ENCODE measurements around the gene SEC14L2. TPM values are rescaled to one million over a fixed set of nuclear protein-coding genes. Genes with fewer than 3 reads are reported as not detected.

The SEC14L2 gene
- total RNA-seq, 1 experiment from 2014 or later: 8.2 TPM

DNA sequence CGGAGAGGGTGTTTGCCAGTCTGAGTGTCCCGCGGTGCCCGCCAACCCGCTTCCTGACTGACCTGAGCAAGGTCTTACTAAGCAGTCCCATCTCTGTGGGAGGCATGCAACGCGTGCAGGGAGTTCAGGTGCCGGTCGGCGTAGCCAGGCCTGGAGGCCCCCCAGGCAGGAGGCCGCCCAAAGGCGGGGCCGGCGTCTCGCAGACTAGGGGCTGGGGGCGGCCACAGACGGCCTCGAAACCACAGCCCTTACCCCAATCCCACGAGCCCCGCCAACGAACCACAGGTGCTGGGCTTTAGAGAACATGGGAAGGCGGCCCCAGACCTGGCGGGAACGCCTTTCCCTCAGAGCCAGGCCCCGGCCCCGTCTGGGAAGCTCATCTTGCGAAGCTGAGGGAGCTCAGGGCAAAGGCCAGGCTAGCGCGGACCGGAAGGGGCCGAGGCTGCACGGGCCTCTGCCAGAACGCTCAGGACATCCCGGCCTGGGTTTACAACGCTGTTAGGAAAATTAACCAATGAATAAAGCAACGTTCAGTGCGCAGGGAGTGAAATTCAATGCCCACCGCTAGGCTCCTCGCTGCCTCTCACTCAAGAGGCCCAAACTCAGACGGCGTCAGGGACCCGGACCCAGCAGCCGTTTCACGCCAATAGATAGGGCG is 26.6 kb downstream of the SEC14L2 start:
- Histone ChIP-seq H3K27me3 (ENCODE audit: insufficient read depth, low read length) (no peaks in the 10 kb centered on the region), H3K14ac (ENCODE audit: insufficient read depth, low read length) (peak overlapping the region; percentile 85), H4K8ac (replicated peaks; ENCODE audit: insufficient read length, low read depth, low read length) (no peak overlapping the region), H3K18ac (ENCODE audit: insufficient read length, low read depth, low read length) (peak overlapping the region; percentile 62), H2BK120ac (ENCODE audit: low read depth, low read length, poor library complexity, severe bottlenecking) (no peak overlapping the region), H3T11ph (ENCODE audit: low read length) (no peak overlapping the region), H3K9ac (ENCODE audit: extremely low read depth, insufficient read length, low read length) (peak overlapping the region; percentile 67), H3K79me2 (ENCODE audit: insufficient read depth, low read length) (no peaks in the 10 kb centered on the region; the same call in 1 of the 2 replicates), H4K20me1 (ENCODE audit: control insufficient read depth, insufficient read depth, insufficient read length) (no peaks in the 10 kb centered on the region), H3K27ac (ENCODE audit: insufficient read length, low read depth, low read length) (peak overlapping the region; percentile 29), H3K4ac (ENCODE audit: low read depth, low read length) (no peak overlapping the region), H2BK12ac (ENCODE audit: insufficient read length, low read depth, low read length) (no peak overlapping the region), H3K4me1 (ENCODE audit: insufficient read depth, low read length) (peaks cover 7% of the 10 kb centered on the region; the same call in 1 of the 2 replicates), H4K91ac (ENCODE audit: insufficient read length, low read depth, low read length) (peak overlapping the region; percentile 15), H2BK20ac (ENCODE audit: low read depth, low read length, poor library complexity, severe bottlenecking) (no peak overlapping the region), H2AK5ac (ENCODE audit: insufficient read length, low read length) (no peak overlapping the region), H3K9me3 (ENCODE audit: control insufficient read depth, low read depth, low read length) (no peaks in the 10 kb centered on the region), H2BK5ac (ENCODE audit: insufficient read length, low read length) (no peak overlapping the region), H2BK15ac (ENCODE audit: low read depth, low read length) (no peak overlapping the region), H3K23ac (ENCODE audit: insufficient read length, low read depth, low read length) (no peak overlapping the region), H3K4me2 (ENCODE audit: insufficient read depth, insufficient read length, low read length) (peak overlapping the region; percentile 83), H4K5ac (ENCODE audit: insufficient read length, low read depth, low read length) (no peak overlapping the region), H2AFZ (ENCODE audit: low read length) (no peak overlapping the region), H3K56ac (ENCODE audit: insufficient read length, low read depth, low read length) (no peak overlapping the region), H3K23me2 (ENCODE audit: insufficient read length, low read depth, low read length, poor library complexity, severe bottlenecking) (peaks cover 21% of the 10 kb centered on the region), H3K79me1 (ENCODE audit: insufficient read depth, low read depth, low read length, poor library complexity, severe bottlenecking) (no peaks in the 10 kb centered on the region)
- H3K4me1 Mint-ChIP-seq: peaks cover 31 to 37% of the 10 kb centered on the region in 2 experiments
- H3K27ac Mint-ChIP-seq: peak overlapping the region; percentile 96 to 98 (median 98)
- peak overlapping the region; percentile 87 to 93 for H3K4me3 Mint-ChIP-seq
- no CpG with 5 or more reads among the region's 45 CpGs for WGBS (ENCODE audit: extremely low coverage, insufficient read length, low lambda C conversion rate)
- peaks cover 12 to 44% (median 43%) of the 10 kb centered on the region in 3 experiments for H3K36me3 Mint-ChIP-seq (ENCODE audit: insufficient read depth in 1 of 3, low read depth in 3 of 3)
- TF ChIP-seq, protein P1, sequence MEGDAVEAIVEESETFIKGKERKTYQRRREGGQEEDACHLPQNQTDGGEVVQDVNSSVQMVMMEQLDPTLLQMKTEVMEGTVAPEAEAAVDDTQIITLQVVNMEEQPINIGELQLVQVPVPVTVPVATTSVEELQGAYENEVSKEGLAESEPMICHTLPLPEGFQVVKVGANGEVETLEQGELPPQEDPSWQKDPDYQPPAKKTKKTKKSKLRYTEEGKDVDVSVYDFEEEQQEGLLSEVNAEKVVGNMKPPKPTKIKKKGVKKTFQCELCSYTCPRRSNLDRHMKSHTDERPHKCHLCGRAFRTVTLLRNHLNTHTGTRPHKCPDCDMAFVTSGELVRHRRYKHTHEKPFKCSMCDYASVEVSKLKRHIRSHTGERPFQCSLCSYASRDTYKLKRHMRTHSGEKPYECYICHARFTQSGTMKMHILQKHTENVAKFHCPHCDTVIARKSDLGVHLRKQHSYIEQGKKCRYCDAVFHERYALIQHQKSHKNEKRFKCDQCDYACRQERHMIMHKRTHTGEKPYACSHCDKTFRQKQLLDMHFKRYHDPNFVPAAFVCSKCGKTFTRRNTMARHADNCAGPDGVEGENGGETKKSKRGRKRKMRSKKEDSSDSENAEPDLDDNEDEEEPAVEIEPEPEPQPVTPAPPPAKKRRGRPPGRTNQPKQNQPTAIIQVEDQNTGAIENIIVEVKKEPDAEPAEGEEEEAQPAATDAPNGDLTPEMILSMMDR (conservative IDR thresholded peaks at IDR 0.05): no peak; the same call in 2 of the 3 replicates
- DNase-seq: no peak
- no peaks in the 10 kb centered on the region for H3K9me3 Mint-ChIP-seq
- no peaks in the 10 kb centered on the region; the same call in 1 of the 2 replicates for H3K27me3 Mint-ChIP-seq (ENCODE audit: low read depth)
